GM13977 (cell line): Measurements from ENCODE around the gene RFX8.

Source experiments
- DNase-seq: peaks from one replicate; pipeline ENCODE4 v3.0.0; 2012; ENCODE audit warnings: low spot score
- CTCF ChIP-seq: IDR thresholded peaks from 2 replicates; pipeline ENCODE4 v1.5.1; 2012; ENCODE audit warnings: mild to moderate bottlenecking, control low read depth; ENCODE audit not compliant: insufficient read depth; ENCODE audit errors: extremely low read depth, missing control alignments
- in situ Hi-C: fragments of 300-500 bp; cut with MboI; formaldehyde crosslinking; loops from one replicate; pipeline ENCODE4 v1.12.0; 2022; ENCODE audit warnings: low sequenced_read_pairs, low pct_unique_long_range_greater_than_20kb, mixed read lengths, inconsistent platforms; ENCODE audit not compliant: unreplicated experiment

RFX8 gene

DNA sequence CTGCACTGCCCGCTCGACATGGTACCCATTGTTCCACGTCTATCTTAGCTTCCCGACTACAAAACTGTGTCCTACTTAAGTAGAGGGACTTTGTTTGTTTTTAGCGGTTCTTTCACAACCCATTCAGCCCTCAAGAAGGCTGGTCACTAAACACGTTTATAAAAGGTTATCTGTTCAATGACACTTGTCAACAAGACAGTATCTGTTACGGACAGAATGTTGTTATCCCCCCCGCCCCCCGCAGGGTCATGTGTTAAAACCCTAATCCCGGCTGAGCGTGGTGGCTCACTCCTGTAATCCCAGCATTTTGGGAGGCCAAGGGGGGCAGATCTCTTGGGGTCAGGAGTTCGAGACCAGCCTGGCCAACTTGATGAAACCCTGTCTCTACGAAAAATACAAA lies 47.2 kb downstream of the RFX8 start:
- TF ChIP-seq CTCF = no peak
- DNase-seq = no peak
- in situ Hi-C loops = no loop called here

- DNase-seq = no peak
- no peak for TF ChIP-seq CTCF
- in situ Hi-C loops = no loop called here
Observed at GRCh38 chr2:101427240-101427639, 47.7 kb downstream of the RFX8 start.

DNA sequence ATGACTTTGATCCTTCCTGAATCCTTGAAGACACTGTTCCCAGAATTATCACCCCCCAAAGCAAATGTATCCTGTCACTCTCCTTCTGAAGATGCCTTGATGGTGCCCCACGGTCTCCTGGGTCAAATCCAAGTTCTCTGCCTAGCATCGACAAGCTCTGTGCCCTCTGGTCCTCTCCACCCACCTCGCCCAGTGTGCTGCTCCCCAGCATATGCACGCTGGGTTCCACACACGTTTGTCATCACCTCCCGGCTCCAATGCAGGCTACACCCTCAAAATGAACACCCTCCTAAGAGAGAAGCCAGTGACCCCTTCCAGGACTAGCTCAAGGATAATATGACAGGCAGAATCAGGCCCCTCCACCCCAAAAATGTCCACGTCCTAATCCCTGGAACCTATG lies 48.1 kb downstream of the RFX8 start:
- in situ Hi-C loops = no loop called here
- no peak for TF ChIP-seq CTCF
- no peak for DNase-seq

GRCh38 chr2:101420623-101421022 lies 54.3 kb downstream of the RFX8 start:
- in situ Hi-C loops = loop anchor here (25.0 kb wide), 1 partner anchor 417 kb away; no protein-coding TSS in a partner anchor
- TF ChIP-seq CTCF = no peak
- DNase-seq = no peak

DNA sequence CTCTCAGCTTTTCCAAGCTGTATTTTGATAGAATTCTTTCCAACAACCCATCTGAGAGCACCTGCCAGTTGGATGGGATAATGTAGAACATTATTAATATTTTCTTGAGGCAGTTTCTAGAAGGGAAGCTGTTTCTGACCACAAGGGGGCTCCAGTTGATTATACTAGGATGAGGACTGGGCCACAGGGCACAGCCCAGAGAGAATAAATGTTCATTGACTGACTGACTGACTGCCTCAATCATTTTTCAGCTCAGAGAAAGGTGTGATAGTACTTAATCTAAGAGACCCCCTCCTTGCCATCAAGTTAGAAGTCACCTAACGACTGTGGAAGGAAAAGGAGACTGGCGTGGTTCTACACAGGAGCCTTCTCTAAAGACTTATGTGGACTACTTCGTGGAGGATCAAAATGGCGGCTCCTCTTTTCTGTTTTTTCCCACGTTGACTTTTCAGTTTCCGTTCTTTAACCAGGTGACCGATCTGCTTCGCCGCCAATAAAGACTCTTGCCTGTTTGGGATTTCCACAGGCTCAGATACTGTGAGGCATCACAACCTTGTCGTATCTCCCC lies 55.7 kb downstream of the RFX8 start:
- in situ Hi-C loops = loop anchor here (25.0 kb wide), 1 partner anchor 418 kb away; no protein-coding TSS in a partner anchor
- DNase-seq = peak; percentile 70
- peak; percentile 68 for TF ChIP-seq CTCF

- no peak for DNase-seq
- no peak for TF ChIP-seq CTCF
- in situ Hi-C loops = loop anchor here (25.0 kb wide), 1 partner anchor 419 kb away; no protein-coding TSS in a partner anchor
Observed at GRCh38 chr2:101418460-101419095, 56.3 kb downstream of the RFX8 start.
